GM21576 (cell line): ENCODE results near the gene CDCA5.

Experiments
- ATAC-seq: cut with Tn5 transposase; IDR thresholded peaks from one replicate; pipeline ENCODE4 v1.9.1; 2021; ENCODE audit warnings: mild to moderate bottlenecking, moderate library complexity; ENCODE audit not compliant: unreplicated experiment

Gene CDCA5

GRCh38 chr11:65083834-65084597 lies at the start of gene CDCA5, which contains the start of gene ZFPL1:
CDCA5 (minus strand) TSS chr11:65084040; CDS start chr11:65083978, 62 bp downstream.
ZFPL1 (plus strand) TSS chr11:65084222; CDS start chr11:65084699, 477 bp downstream.
- peak; percentile 71 for ATAC-seq

- ATAC-seq: no peak
These were observed 49.3 kb upstream of the CDCA5 start for GRCh38 chr11:65132988-65133700.

GRCh38 chr11:65132238-65132987 lies 48.6 kb upstream of the CDCA5 start:
- peak; percentile 32 for ATAC-seq

GRCh38 chr11:65131895-65132237 lies 48.0 kb upstream of the CDCA5 start:
- no peak for ATAC-seq

GRCh38 chr11:65131417-65131776 lies 47.6 kb upstream of the CDCA5 start:
- no peak for ATAC-seq

- no peak for ATAC-seq
These were observed 47.0 kb upstream of the CDCA5 start for GRCh38 chr11:65130631-65131416.

DNA sequence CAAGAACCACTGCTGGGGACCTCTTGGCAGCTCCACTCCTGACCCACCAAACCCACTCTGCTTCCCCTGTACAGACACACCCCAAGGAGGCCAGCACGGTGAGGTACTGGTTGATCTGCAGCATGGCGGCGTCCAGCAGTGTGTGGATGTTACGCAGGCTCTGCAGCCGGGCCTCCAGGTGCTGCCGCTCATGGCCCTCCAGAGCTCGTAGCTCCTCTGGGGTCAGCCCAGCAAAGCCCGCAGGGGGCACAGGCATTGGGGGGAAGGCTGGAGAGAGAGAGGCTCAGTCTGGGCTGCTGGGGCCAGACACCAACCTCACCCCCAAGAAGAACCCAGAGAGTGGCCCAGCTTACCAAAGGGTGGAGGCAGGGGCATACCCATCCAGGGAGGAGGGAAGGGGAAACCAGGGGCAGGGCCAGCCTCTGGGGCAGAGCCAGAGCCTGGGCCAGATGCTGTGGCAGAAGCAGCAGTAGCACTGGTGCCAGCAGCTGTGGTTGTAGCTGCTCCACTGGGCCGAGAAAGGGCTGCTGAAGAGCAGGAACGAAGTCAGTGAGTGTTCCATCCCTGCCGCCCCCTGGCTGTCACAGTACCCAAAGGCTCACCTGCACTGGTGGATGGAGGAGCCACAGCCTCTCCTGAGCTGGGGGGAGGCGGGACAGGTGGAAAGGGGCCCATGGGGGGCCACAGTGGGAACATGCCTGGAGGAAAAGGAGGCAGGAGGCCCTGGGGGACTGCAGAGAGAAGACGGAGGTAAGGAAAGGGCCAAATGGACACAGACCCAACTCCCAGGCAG lies 46.0 kb upstream of the CDCA5 start:
- no peak for ATAC-seq

- no peak for ATAC-seq
These were observed 44.6 kb upstream of the CDCA5 start for GRCh38 chr11:65128182-65129145.

DNA sequence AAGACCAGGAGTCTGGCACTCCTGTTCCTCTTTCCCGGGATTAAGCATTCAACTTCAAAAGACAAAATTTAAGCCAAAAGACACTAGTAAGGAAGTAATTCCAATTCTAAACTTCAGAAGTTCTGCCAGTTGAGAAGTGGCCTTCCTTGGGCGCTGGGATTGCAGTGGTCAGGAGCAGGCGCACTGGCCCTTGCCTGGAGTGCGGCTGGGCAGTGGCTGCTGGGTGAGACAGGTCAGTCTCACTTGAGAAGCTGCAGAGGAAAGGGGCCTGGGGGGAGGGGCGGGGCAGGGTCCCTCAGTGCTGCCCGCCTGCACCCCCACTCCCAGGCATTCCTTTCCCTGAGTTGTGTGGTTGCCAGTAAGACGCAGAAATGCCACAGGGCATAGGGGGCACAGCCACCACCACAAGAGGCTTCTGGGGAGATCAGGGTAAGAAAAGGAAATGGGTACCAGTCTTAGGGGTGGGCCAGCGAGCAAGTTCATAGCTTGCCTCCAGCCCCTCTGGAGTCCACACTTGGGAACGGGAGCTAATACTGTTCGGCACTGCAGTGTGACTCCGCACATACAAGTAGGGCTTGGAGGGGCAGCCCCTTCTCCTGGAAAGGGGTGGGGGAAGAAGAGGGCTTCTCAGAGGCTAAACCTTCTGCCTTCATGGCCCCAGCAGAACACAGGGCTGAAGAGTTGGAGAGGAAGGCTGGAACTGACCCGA lies 43.8 kb upstream of the CDCA5 start:
- no peak for ATAC-seq

DNA sequence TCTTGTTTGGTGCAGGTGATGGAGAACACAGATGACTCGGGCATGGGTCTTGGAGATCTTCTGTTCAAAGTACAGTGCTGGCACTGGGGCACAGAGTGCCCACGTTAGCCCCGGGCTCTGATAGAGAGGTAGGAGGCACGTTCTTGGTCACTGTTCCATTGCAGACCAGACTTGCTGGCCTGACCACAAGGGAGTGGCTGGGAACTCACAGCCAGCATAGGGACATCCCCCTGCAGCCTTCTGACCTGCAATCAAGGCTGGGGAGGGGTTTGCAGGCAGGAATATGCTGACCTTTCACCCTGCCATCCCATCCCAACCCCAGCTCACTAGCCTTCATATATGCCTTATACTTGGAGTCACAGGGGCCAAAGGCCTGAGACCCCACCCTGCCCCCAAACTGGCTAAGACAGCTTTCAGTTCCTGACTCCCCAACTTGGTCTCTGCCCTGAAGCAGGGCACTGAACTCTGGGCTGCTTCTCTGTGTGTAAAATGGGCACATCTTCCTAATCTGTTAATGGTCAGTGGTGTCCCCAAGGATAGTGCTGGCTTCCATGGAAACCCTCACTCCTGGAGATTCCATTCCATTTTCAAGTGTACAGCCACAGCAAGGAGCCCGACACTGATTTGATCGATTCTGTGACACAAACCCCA lies 42.9 kb upstream of the CDCA5 start:
- ATAC-seq: no peak

GRCh38 chr11:65125197-65126056 lies 41.6 kb upstream of the CDCA5 start:
- no peak for ATAC-seq

DNA sequence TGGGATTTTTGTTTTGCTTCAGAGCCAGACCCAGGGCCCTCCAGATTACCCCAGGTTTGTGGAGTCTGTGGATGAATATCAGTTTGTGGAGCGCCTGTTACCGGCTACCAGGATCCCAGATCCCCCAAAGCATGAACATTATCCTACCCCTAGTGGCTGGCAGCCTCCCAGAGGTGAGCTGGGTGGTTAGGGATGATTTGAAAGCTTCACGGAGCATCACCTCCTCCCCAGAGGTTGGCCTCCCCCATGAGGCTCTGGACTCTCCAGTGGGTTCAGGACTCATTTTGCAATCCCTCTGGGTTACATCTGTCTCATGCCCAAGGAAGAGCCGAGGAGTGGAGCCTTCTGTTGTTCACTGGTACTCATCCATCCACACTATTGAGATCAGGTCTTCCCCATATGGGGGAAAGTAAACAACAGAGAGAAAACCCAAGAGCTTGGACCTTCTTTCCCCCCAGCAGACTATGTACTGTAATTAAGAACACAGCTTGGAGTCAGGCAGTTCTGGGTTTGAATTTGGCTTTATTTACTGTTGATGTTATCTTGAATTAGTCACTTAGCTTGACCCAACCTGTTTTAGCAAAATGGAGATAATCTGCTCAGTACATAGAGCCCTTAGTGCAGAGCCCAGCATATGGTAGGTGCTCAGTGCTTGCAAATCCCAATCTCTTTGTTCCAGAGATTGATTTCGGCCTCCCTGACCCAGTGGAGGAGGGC lies 40.8 kb upstream of the CDCA5 start:
- no peak for ATAC-seq

- ATAC-seq: peak; percentile 64
These were observed 38.2 kb upstream of the CDCA5 start, which contains the start of the genes FAU and MRPL49 for GRCh38 chr11:65121865-65122696. FAU (minus strand) TSS chr11:65122134; CDS start chr11:65121813, 321 bp downstream. MRPL49 (plus strand) TSS chr11:65122321; CDS start chr11:65122347, 26 bp downstream.

- no peak for ATAC-seq
These were observed 37.6 kb upstream of the CDCA5 start for GRCh38 chr11:65121447-65121864.

GRCh38 chr11:65120831-65121230 lies 37.0 kb upstream of the CDCA5 start:
- no peak for ATAC-seq
